Measurements from ENCODE around the gene PPP2R1B. TPM values are rescaled to one million over a fixed set of nuclear protein-coding genes. Genes with fewer than 3 reads are reported as not detected.

Gene PPP2R1B
- polyA plus RNA-seq, 1 donor from 2014 or later: 10.4 TPM

- TF ChIP-seq EZH2 (IDR thresholded peaks at IDR 0.05; ENCODE audit: borderline replicate concordance, insufficient read depth, low read length, poor library complexity, severe bottlenecking) (no peak), TAF1 (IDR thresholded peaks at IDR 0.05; ENCODE audit: low read depth) (no peak)
Observed at GRCh38 chr11:111707691-111708067, 58.5 kb downstream of the PPP2R1B start (continued).

DNA sequence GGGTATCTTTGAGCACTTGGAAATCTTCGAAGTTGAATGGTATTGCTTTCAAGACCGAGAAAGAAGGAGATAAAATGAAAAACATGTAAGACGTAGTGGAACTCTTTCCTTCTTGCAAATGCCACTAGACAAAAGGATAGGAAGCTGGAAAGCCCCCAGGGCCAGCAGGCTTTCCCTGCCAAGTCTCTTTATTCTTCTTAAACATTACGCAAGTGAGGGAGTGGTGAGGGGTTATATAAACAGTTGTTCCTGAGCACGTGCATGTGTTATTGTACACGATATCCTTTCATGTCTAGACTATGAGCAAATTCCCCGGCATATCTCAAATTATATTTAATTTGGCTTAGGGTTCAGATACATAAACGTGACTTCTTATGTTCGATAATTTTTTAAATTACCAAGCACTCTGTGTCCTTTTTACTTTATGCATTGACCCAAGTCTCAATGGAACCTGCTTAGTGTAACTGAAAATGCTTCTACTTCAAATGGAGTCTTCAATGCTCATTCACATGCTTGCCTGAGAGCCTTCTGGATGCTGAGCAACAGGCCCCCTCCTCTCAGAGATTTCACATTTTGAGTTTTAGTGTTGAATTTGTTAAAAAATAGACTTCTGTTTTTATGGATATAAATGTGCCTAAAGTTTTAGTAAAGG lies 59.0 kb downstream of the PPP2R1B start:
- Histone ChIP-seq H3K27me3 (ENCODE audit: insufficient read depth, low read depth, low read length) (no peaks in the 10 kb centered on the region), H3K4me2 (ENCODE audit: low read length) (no peak overlapping the region), H3K9me3 (ENCODE audit: low read length) (no peaks in the 10 kb centered on the region), H2AFZ (ENCODE audit: low read depth, low read length) (no peak overlapping the region), H3K9ac (ENCODE audit: low read length) (no peak overlapping the region), H3K4me3 (ENCODE audit: low read length) (no peak overlapping the region), H3K9me2 (ENCODE audit: insufficient read depth, low read length) (no peaks in the 10 kb centered on the region), H3F3A (ENCODE audit: insufficient read depth, low read length, poor library complexity, severe bottlenecking) (no peaks in the 10 kb centered on the region), H3K27ac (ENCODE audit: low read length) (no peak overlapping the region), H3K36me3 (ENCODE audit: insufficient read depth, low read length) (peaks cover 16% of the 10 kb centered on the region), H3K79me2 (replicated peaks; ENCODE audit: insufficient read depth, low read length) (no peaks in the 10 kb centered on the region), H4K20me1 (ENCODE audit: insufficient read depth) (no peaks in the 10 kb centered on the region)
- TF ChIP-seq EP300 (conservative IDR thresholded peaks at IDR 0.05; ENCODE audit: poor library complexity, severe bottlenecking) (no peak), CTCF (IDR thresholded peaks at IDR 0.05; ENCODE audit: poor library complexity, severe bottlenecking) (no peak), EZH2 (IDR thresholded peaks at IDR 0.05; ENCODE audit: borderline replicate concordance, insufficient read depth, low read length, poor library complexity, severe bottlenecking) (no peak), POLR2AphosphoS5 (IDR thresholded peaks at IDR 0.05) (no peak), SMC3 (conservative IDR thresholded peaks at IDR 0.05; ENCODE audit: poor library complexity) (no peak), MXI1 (conservative IDR thresholded peaks at IDR 0.05; ENCODE audit: poor library complexity, severe bottlenecking) (no peak), TAF1 (IDR thresholded peaks at IDR 0.05; ENCODE audit: low read depth) (no peak)
- TF ChIP-seq, protein P1, sequence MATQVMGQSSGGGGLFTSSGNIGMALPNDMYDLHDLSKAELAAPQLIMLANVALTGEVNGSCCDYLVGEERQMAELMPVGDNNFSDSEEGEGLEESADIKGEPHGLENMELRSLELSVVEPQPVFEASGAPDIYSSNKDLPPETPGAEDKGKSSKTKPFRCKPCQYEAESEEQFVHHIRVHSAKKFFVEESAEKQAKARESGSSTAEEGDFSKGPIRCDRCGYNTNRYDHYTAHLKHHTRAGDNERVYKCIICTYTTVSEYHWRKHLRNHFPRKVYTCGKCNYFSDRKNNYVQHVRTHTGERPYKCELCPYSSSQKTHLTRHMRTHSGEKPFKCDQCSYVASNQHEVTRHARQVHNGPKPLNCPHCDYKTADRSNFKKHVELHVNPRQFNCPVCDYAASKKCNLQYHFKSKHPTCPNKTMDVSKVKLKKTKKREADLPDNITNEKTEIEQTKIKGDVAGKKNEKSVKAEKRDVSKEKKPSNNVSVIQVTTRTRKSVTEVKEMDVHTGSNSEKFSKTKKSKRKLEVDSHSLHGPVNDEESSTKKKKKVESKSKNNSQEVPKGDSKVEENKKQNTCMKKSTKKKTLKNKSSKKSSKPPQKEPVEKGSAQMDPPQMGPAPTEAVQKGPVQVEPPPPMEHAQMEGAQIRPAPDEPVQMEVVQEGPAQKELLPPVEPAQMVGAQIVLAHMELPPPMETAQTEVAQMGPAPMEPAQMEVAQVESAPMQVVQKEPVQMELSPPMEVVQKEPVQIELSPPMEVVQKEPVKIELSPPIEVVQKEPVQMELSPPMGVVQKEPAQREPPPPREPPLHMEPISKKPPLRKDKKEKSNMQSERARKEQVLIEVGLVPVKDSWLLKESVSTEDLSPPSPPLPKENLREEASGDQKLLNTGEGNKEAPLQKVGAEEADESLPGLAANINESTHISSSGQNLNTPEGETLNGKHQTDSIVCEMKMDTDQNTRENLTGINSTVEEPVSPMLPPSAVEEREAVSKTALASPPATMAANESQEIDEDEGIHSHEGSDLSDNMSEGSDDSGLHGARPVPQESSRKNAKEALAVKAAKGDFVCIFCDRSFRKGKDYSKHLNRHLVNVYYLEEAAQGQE (IDR thresholded peaks at IDR 0.05; ENCODE audit: borderline replicate concordance): no peak

DNA sequence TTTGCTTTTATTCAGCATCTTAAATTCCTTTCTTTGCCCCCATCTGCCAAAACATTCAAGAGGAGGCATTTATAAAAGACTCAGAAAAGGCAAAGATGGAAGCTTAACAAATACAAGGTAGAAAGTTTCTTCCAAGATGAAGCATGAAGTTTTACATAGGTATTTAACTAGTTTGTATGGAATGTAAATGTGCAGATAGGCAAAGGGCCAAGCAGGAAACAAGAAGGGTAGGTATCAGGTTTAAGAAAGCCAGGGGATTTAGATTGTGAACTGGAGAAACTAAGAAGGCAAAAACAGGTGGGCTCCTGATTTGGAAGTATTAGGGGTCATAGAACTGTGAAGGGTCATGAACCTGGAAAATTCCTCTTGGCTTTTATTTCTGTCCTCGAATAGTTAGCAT lies 62.6 kb downstream of the PPP2R1B start:
- Histone ChIP-seq H3K4me3 (ENCODE audit: low read length) (no peak overlapping the region), H3K9me2 (ENCODE audit: insufficient read depth, low read length) (no peaks in the 10 kb centered on the region), H3F3A (ENCODE audit: insufficient read depth, low read length, poor library complexity, severe bottlenecking) (no peaks in the 10 kb centered on the region), H3K27ac (ENCODE audit: low read length) (no peak overlapping the region), H4K20me1 (ENCODE audit: insufficient read depth) (no peaks in the 10 kb centered on the region), H3K9ac (ENCODE audit: low read length) (no peak overlapping the region), H3K79me2 (replicated peaks; ENCODE audit: insufficient read depth, low read length) (no peaks in the 10 kb centered on the region), H2AFZ (ENCODE audit: low read depth, low read length) (no peak overlapping the region), H3K4me2 (ENCODE audit: low read length) (no peak overlapping the region), H3K27me3 (ENCODE audit: insufficient read depth, low read depth, low read length) (no peaks in the 10 kb centered on the region), H3K36me3 (ENCODE audit: insufficient read depth, low read length) (peaks cover 12% of the 10 kb centered on the region), H3K9me3 (ENCODE audit: low read length) (no peaks in the 10 kb centered on the region)
- TF ChIP-seq MXI1 (conservative IDR thresholded peaks at IDR 0.05; ENCODE audit: poor library complexity, severe bottlenecking) (no peak), TAF1 (IDR thresholded peaks at IDR 0.05; ENCODE audit: low read depth) (no peak), EZH2 (IDR thresholded peaks at IDR 0.05; ENCODE audit: borderline replicate concordance, insufficient read depth, low read length, poor library complexity, severe bottlenecking) (no peak), RAD21 (conservative IDR thresholded peaks at IDR 0.05) (no peak), CTCF (IDR thresholded peaks at IDR 0.05; ENCODE audit: poor library complexity, severe bottlenecking) (no peak), EP300 (conservative IDR thresholded peaks at IDR 0.05; ENCODE audit: poor library complexity, severe bottlenecking) (no peak), SMC3 (conservative IDR thresholded peaks at IDR 0.05; ENCODE audit: poor library complexity) (no peak), POLR2AphosphoS5 (IDR thresholded peaks at IDR 0.05) (no peak)
- TF ChIP-seq, protein P1 (IDR thresholded peaks at IDR 0.05; ENCODE audit: borderline replicate concordance): no peak

All from neural cell (in vitro differentiated cells).